ENCODE results near the gene SNRPD1.
"Not testable (repeated sequence)": the region's sequence is repeated elsewhere in the genome, so short reads cannot be mapped to it uniquely, and the experiment has no call there.

The SNRPD1 gene

GRCh38 chr18:21664069-21664468 lies 52.0 kb downstream of the SNRPD1 start:
- Histone ChIP-seq H3F3A (ENCODE audit: insufficient read depth, low read length) (no peaks in the 10 kb centered on the region), H3K27me3 (replicated peaks; ENCODE audit: insufficient read depth, low read length) (no peaks in the 10 kb centered on the region), H3K4me3 (ENCODE audit: low read length) (no peak overlapping the region), H3K79me2 (ENCODE audit: low read length) (peaks cover 4% of the 10 kb centered on the region; the same call in 1 of the 2 replicates), H4K20me1 (ENCODE audit: insufficient read depth, low read length) (no peaks in the 10 kb centered on the region), H2AFZ (ENCODE audit: low read length) (no peak overlapping the region), H3K9me3 (replicated peaks; ENCODE audit: insufficient read depth, low read length) (no peaks in the 10 kb centered on the region), H3K36me3 (replicated peaks; ENCODE audit: insufficient read depth, low read length) (no peaks in the 10 kb centered on the region; the same call in 1 of the 2 replicates), H3K9me2 (replicated peaks; ENCODE audit: insufficient read depth, low read length) (no peaks in the 10 kb centered on the region), H3K9ac (ENCODE audit: low read length) (no peak overlapping the region), H3K4me1 (ENCODE audit: low read length) (no peaks in the 10 kb centered on the region), H3K27ac (ENCODE audit: low read length) (no peak overlapping the region), H3K4me2 (ENCODE audit: low read depth, low read length) (no peak overlapping the region)
- no peak for DNase-seq
- TF ChIP-seq EZH2 (optimal IDR thresholded peaks at IDR 0.05; ENCODE audit: low read depth, low read length) (no peak), EZH2phosphoT487 (IDR thresholded peaks at IDR 0.05; ENCODE audit: low read length) (no peak), CTCF (IDR thresholded peaks at IDR 0.05; ENCODE audit: low read length) (no peak)

- no peaks in the 10 kb centered on the region for H3F3A ChIP-seq (ENCODE audit: insufficient read depth, low read length)
- no peak for DNase-seq
- H3K4me1 ChIP-seq (ENCODE audit: low read length), result no peaks in the 10 kb centered on the region
These were observed 57.7 kb downstream of the SNRPD1 start for GRCh38 chr18:21669736-21670285.

GRCh38 chr18:21672521-21673267 lies 60.6 kb downstream of the SNRPD1 start:
- Histone ChIP-seq H3K4me3 (ENCODE audit: low read length) (no peak overlapping the region), H3K9ac (ENCODE audit: low read length) (no peak overlapping the region), H3K27ac (ENCODE audit: low read length) (no peak overlapping the region), H3K4me1 (ENCODE audit: low read length) (no peaks in the 10 kb centered on the region), H4K20me1 (ENCODE audit: insufficient read depth, low read length) (no peaks in the 10 kb centered on the region), H3K4me2 (ENCODE audit: low read depth, low read length) (no peak overlapping the region), H3F3A (ENCODE audit: insufficient read depth, low read length) (no peaks in the 10 kb centered on the region), H3K27me3 (replicated peaks; ENCODE audit: insufficient read depth, low read length) (no peaks in the 10 kb centered on the region), H3K79me2 (ENCODE audit: low read length) (peaks cover 12% of the 10 kb centered on the region), H3K9me2 (replicated peaks; ENCODE audit: insufficient read depth, low read length) (no peaks in the 10 kb centered on the region), H2AFZ (ENCODE audit: low read length) (no peak overlapping the region), H3K36me3 (replicated peaks; ENCODE audit: insufficient read depth, low read length) (no peaks in the 10 kb centered on the region), H3K9me3 (replicated peaks; ENCODE audit: insufficient read depth, low read length) (no peaks in the 10 kb centered on the region)
- TF ChIP-seq CTCF (IDR thresholded peaks at IDR 0.05; ENCODE audit: low read length), result no peak
- TF ChIP-seq EZH2phosphoT487 (IDR thresholded peaks at IDR 0.05; ENCODE audit: low read length), result no peak
- no peak for TF ChIP-seq EZH2 (optimal IDR thresholded peaks at IDR 0.05; ENCODE audit: low read depth, low read length)
- DNase-seq, result no peak

More at GRCh38 chr18:21669736-21670285, 57.7 kb downstream of the SNRPD1 start:
- Histone ChIP-seq H3K27ac (ENCODE audit: low read length) (no peak overlapping the region), H3K9ac (ENCODE audit: low read length) (no peak overlapping the region), H4K20me1 (ENCODE audit: insufficient read depth, low read length) (no peaks in the 10 kb centered on the region), H3K27me3 (replicated peaks; ENCODE audit: insufficient read depth, low read length) (no peaks in the 10 kb centered on the region), H3K4me3 (ENCODE audit: low read length) (no peak overlapping the region), H3K4me2 (ENCODE audit: low read depth, low read length) (no peak overlapping the region), H3K9me2 (replicated peaks; ENCODE audit: insufficient read depth, low read length) (no peaks in the 10 kb centered on the region), H3K9me3 (replicated peaks; ENCODE audit: insufficient read depth, low read length) (no peaks in the 10 kb centered on the region), H3K79me2 (ENCODE audit: low read length) (peaks cover 8% of the 10 kb centered on the region), H2AFZ (ENCODE audit: low read length) (no peak overlapping the region), H3K36me3 (replicated peaks; ENCODE audit: insufficient read depth, low read length) (no peaks in the 10 kb centered on the region)
- TF ChIP-seq EZH2 (optimal IDR thresholded peaks at IDR 0.05; ENCODE audit: low read depth, low read length) (no peak), CTCF (IDR thresholded peaks at IDR 0.05; ENCODE audit: low read length) (no peak), EZH2phosphoT487 (IDR thresholded peaks at IDR 0.05; ENCODE audit: low read length) (no peak)

- H3K27ac ChIP-seq (ENCODE audit: low read length); H4K20me1 ChIP-seq (ENCODE audit: insufficient read depth, low read length); DNase-seq; H3F3A ChIP-seq (ENCODE audit: insufficient read depth, low read length); H3K9ac ChIP-seq (ENCODE audit: low read length); H3K27me3 ChIP-seq (replicated peaks; ENCODE audit: insufficient read depth, low read length); H3K9me2 ChIP-seq (replicated peaks; ENCODE audit: insufficient read depth, low read length); H3K9me3 ChIP-seq (replicated peaks; ENCODE audit: insufficient read depth, low read length); H3K4me2 ChIP-seq (ENCODE audit: low read depth, low read length); H3K4me3 ChIP-seq (ENCODE audit: low read length); H2AFZ ChIP-seq (ENCODE audit: low read length); H3K36me3 ChIP-seq (replicated peaks; ENCODE audit: insufficient read depth, low read length); H3K4me1 ChIP-seq (ENCODE audit: low read length): not testable (repeated sequence)
- peaks cover 18% of the 10 kb centered on the region for H3K79me2 ChIP-seq (ENCODE audit: low read length)
These were observed 63.2 kb downstream of the SNRPD1 start for GRCh38 chr18:21675354-21675753.
